SK-N-SH treated with all-trans-retinoic acid at 6 μM for 48 hours (cell line): Measurements from ENCODE around the gene ZBTB7B.

ENCODE experiments used
- ATAC-seq: fragments of 200-7000 bp; cut with Tn5 transposase; 3 replicates; pipeline ENCODE4 v1.9.1; 2020; ENCODE audit warnings: mild to moderate bottlenecking, moderate library complexity
- BACH2 ChIP-seq: fragments of 250-450 bp; sonication (Bioruptor Pico); IDR thresholded peaks from 2 replicates; pipeline ENCODE4 v1.9.0; 2021; ENCODE audit warnings: mild to moderate bottlenecking, borderline replicate concordance
- CSDC2 ChIP-seq: fragments of 250-450 bp; sonication (Bioruptor Pico); IDR thresholded peaks from 2 replicates; pipeline ENCODE4 v1.5.0; 2020; ENCODE audit warnings: mild to moderate bottlenecking, moderate library complexity
- ISL1 ChIP-seq: fragments of 250-450 bp; sonication (Bioruptor Pico); IDR thresholded peaks from 2 replicates; pipeline ENCODE4 v2.1.2; 2022; ENCODE audit warnings: mild to moderate bottlenecking, moderate library complexity
- OSR1 ChIP-seq: fragments of 250-450 bp; sonication (Bioruptor Pico); IDR thresholded peaks from 2 replicates; pipeline ENCODE4 v1.8.0; 2022; ENCODE audit warnings: moderate library complexity, mild to moderate bottlenecking, inconsistent platforms
- POU6F1 ChIP-seq: fragments of 250-450 bp; sonication (Bioruptor Pico); IDR thresholded peaks from 2 replicates; pipeline ENCODE4 v1.8.0; 2021; ENCODE audit warnings: low read depth, mild to moderate bottlenecking, moderate library complexity, borderline replicate concordance
- RARB ChIP-seq: fragments of 250-450 bp; sonication (Bioruptor Pico); IDR thresholded peaks from 2 replicates; pipeline ENCODE4 v1.8.0; 2021; ENCODE audit warnings: mild to moderate bottlenecking, moderate library complexity
- TCF4 ChIP-seq: fragments of 250-450 bp; sonication (Bioruptor Pico); IDR thresholded peaks from 2 replicates; pipeline ENCODE4 v1.8.0; 2021; ENCODE audit warnings: mild to moderate bottlenecking, moderate library complexity, borderline replicate concordance
- TOX ChIP-seq: fragments of 250-450 bp; sonication (Bioruptor Pico); IDR thresholded peaks from 2 replicates; pipeline ENCODE4 v1.8.0; 2021; ENCODE audit warnings: mild to moderate bottlenecking, moderate library complexity, borderline replicate concordance
- TSHZ2 ChIP-seq: fragments of 250-450 bp; sonication (Bioruptor Pico); IDR thresholded peaks from 2 replicates; pipeline ENCODE4 v1.5.0; 2020; ENCODE audit warnings: mild to moderate bottlenecking, moderate library complexity
- ZC3H10 ChIP-seq: fragments of 250-450 bp; sonication (Bioruptor Pico); IDR thresholded peaks from 2 replicates; pipeline ENCODE4 v1.5.1; 2021; ENCODE audit warnings: mild to moderate bottlenecking, moderate library complexity
- ZFP3 ChIP-seq: fragments of 250-450 bp; sonication (Bioruptor Pico); IDR thresholded peaks from 2 replicates; pipeline ENCODE4 v1.5.0; 2020; ENCODE audit warnings: mild to moderate bottlenecking, moderate library complexity
- ZNF565 ChIP-seq: fragments of 450-650 bp; formaldehyde crosslinking; conservative IDR thresholded peaks from 2 replicates; pipeline ENCODE4 v1.5.0; 2020; ENCODE audit warnings: low read depth, mild to moderate bottlenecking, moderate library complexity
- ZNF70 ChIP-seq: fragments of 450-650 bp; formaldehyde crosslinking; IDR thresholded peaks from 2 replicates; pipeline ENCODE4 v1.5.0; 2020; ENCODE audit warnings: mild to moderate bottlenecking, moderate library complexity
- TF ChIP-seq, protein P1 (sequence below): fragments of 250-450 bp; sonication (Bioruptor Pico); IDR thresholded peaks from 2 replicates; pipeline ENCODE4 v1.5.1; 2020; ENCODE audit warnings: low read depth, mild to moderate bottlenecking, moderate library complexity
- TF ChIP-seq, protein P2 (sequence below): fragments of 250-450 bp; sonication (Bioruptor Pico); IDR thresholded peaks from 2 replicates; pipeline ENCODE4 v1.8.0; 2020; ENCODE audit warnings: mild to moderate bottlenecking, moderate library complexity, borderline replicate concordance

ZBTB7B gene

DNA sequence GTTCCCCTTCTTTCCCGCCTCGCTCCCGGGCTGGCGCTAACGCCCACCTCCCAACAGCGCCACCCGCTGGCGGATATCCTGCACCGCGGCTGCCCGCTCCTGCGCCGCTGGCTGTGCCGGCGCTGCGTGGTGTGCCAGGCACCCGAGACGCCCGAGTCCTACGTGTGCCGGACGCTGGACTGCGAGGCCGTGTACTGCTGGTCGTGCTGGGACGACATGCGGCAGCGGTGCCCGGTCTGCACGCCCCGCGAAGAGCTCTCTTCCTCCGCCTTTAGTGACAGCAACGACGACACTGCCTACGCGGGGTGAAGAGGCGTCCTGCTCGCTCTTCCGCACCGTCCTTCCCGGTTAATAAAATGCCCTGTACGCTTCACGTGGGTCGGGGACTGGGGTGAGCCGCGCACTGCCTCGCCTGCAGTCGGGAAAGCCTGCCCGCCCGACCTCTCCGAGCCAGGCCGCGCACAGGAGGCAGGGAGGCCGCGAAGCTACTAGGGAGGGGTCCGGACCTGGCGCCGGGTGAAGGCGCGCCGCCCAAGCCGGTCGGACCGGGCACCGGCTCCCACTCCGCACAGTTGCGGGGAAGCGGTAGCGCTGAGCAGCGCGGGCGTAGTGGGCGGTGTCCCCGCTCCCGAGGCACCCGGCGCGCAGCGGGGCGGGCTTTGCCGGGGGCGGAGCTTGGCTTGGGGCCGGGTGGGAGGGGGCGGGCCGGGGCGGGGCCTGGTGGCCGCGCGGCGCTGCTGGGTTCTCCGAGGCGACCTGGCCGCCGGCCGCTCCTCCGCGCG is 48.1 kb downstream of the ZBTB7B start, which contains the start of gene ADAM15:
Gene ADAM15 (plus strand): TSS at position 757 of the 782 bp plus-strand sequence. CDS start 71 bp downstream, outside the sequence.
- TF ChIP-seq TSHZ2 (peak; percentile 13; the same call in 1 of the 2 replicates), BACH2 (CRISPR knock-in tag) (no peak)
- TF ChIP-seq, all 23 proteins: peak for 1
- peak; percentile 71 for ATAC-seq

DNA sequence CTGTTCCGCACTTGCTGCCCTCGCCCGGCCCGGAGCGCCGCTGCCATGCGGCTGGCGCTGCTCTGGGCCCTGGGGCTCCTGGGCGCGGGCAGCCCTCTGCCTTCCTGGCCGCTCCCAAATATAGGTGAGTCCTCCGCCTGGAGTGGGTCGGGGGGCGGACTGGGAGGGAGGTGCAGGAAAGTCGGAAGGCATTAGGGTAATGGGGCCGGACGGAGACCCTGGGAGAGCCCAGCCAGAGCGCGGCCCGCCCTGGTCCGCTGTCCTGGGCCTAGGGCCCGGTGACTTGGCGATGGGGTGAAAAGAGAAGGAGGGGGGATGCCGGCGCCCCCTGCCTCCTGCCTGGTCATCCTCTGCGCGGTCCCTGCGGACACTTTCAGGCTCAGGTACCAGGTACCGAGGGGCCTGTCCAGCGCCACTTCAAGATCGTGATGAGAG is 48.8 kb downstream of the ZBTB7B start:
- peak; percentile 13 for ATAC-seq
- TF ChIP-seq POU6F1 (CRISPR knock-in tag), result no peak
- no peak for TF ChIP-seq TOX (CRISPR knock-in tag)
- TF ChIP-seq, protein P1, sequence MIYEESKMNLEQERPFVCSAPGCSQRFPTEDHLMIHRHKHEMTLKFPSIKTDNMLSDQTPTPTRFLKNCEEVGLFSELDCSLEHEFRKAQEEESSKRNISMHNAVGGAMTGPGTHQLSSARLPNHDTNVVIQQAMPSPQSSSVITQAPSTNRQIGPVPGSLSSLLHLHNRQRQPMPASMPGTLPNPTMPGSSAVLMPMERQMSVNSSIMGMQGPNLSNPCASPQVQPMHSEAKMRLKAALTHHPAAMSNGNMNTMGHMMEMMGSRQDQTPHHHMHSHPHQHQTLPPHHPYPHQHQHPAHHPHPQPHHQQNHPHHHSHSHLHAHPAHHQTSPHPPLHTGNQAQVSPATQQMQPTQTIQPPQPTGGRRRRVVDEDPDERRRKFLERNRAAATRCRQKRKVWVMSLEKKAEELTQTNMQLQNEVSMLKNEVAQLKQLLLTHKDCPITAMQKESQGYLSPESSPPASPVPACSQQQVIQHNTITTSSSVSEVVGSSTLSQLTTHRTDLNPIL (CRISPR knock-in tag), result no peak
- TF ChIP-seq CSDC2 (CRISPR knock-in tag), result no peak
- no peak for TF ChIP-seq OSR1 (CRISPR knock-in tag)
- TF ChIP-seq TSHZ2, result no peak
- TF ChIP-seq, protein P2, sequence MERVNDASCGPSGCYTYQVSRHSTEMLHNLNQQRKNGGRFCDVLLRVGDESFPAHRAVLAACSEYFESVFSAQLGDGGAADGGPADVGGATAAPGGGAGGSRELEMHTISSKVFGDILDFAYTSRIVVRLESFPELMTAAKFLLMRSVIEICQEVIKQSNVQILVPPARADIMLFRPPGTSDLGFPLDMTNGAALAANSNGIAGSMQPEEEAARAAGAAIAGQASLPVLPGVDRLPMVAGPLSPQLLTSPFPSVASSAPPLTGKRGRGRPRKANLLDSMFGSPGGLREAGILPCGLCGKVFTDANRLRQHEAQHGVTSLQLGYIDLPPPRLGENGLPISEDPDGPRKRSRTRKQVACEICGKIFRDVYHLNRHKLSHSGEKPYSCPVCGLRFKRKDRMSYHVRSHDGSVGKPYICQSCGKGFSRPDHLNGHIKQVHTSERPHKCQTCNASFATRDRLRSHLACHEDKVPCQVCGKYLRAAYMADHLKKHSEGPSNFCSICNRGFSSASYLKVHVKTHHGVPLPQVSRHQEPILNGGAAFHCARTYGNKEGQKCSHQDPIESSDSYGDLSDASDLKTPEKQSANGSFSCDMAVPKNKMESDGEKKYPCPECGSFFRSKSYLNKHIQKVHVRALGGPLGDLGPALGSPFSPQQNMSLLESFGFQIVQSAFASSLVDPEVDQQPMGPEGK, result no peak
- TF ChIP-seq ZFP3 (CRISPR knock-in tag), result no peak
- no peak for TF ChIP-seq ZC3H10 (CRISPR knock-in tag)
- TF ChIP-seq, all 23 proteins: peak for 0

GRCh38 chr1:155051777-155052398 is 49.3 kb downstream of the ZBTB7B start:
- TF ChIP-seq TCF4 (CRISPR knock-in tag) (no peak), ZNF70 (no peak), ZNF565 (CRISPR knock-in tag) (no peak), RARB (CRISPR knock-in tag) (no peak), ZFP3 (CRISPR knock-in tag) (no peak), ISL1 (no peak)
- TF ChIP-seq, protein P1 (CRISPR knock-in tag), result no peak
- TF ChIP-seq, all 23 proteins: peak for 0
- ATAC-seq, result peak; percentile 63
